Activated T-cell treated with anti-CD3 and anti-CD28 coated beads, Interleukin-2, amount 50 U/mL, for 72 hours (primary cell): ENCODE data around the gene TMEM98. TPM values are rescaled to one million over a fixed set of nuclear protein-coding genes. Genes with fewer than 3 reads are reported as not detected.
A peak's percentile ranks its signal among the peaks of the same experiment; 100 is the strongest.
"Not testable (repeated sequence)": the region's sequence is repeated elsewhere in the genome, so short reads cannot be mapped to it uniquely, and the experiment has no call there.

Experiments used
- ATAC-seq, 2 donors: fragments of 150-1000 bp; cut with Tn5 transposase; replicated peaks in 1 of 2; 2 replicates each; pipeline ENCODE4 v1.10.0; 2021; ENCODE audit warnings: moderate library complexity in 2 of 2, mild to moderate bottlenecking in 1 of 2
- DNase-seq, 2 donors: peaks; one replicate each; pipeline ENCODE4 v3.0.0; 2021 to 2022; ENCODE audit warnings: mixed read lengths in 1 of 2
- H3K27ac Mint-ChIP-seq: one replicate; pipeline ENCODE4 v1.8.0; 2022; ENCODE audit warnings: mild to moderate bottlenecking, moderate library complexity, mixed read lengths
- H3K27me3 Mint-ChIP-seq: one replicate; pipeline ENCODE4 v1.8.0; 2022; ENCODE audit warnings: low read depth, mixed read lengths
- H3K36me3 Mint-ChIP-seq, 2 donors: one replicate each; pipeline ENCODE4 v1.8.0; 2022; ENCODE audit warnings: mixed read lengths in 2 of 2, mild to moderate bottlenecking in 1 of 2; ENCODE audit not compliant: insufficient read depth in 2 of 2
- H3K4me1 Mint-ChIP-seq: one replicate; pipeline ENCODE4 v1.8.0; 2022; ENCODE audit warnings: low read depth, mixed read lengths
- H3K4me3 Mint-ChIP-seq, 2 donors: one replicate each; pipeline ENCODE4 v1.8.0; 2022; ENCODE audit warnings: mild to moderate bottlenecking in 2 of 2, mixed read lengths in 2 of 2, moderate library complexity in 2 of 2
- H3K9me3 Mint-ChIP-seq, 2 donors: one replicate each; pipeline ENCODE4 v1.8.0; 2022; ENCODE audit warnings: mixed read lengths in 2 of 2
- total RNA-seq, 2 donors: library from RNA; stranded (reverse); gene quantifications; one replicate each; pipeline ENCODE4 v1.2.3, GENCODE V29; 2022

TMEM98 gene
- total RNA-seq, 2 donors from 2014 or later: 0.86 to 1.3 TPM

DNA sequence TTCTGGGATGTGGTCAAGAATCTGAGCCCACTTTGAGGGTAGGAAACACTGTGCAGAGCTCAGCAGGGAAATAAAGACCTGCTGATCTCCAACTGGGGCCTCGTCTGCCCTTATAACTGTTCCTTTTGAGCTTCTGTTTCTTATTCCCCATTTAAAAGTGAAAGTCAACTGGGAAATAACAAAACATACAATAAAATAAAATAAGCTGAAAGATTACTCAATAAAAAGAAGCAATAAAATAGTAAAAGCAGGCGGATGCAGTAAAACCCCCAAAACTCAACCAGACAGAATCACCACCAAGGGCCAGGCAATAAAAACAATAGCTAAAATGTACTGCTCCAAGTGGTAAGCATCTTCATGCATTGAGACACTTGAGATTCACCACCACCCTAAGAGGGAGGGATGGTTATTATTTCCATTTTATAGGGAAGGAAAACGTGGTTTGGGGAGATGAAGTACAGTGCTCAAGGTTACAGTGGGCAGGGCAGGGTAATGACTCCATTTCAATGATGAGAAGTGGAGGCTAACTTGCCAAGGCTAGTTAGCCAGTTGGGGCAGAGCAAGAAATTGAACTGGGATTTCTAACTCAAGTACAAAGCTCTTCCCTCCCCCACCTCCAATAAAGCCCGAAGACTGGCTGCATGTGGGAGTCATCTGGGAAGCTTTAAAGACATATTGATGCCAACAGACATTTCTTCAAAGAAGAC lies 57.2 kb downstream of the TMEM98 start:
- ATAC-seq (no peak), DNase-seq (no peak)
- no peak overlapping the region for H3K27ac Mint-ChIP-seq
- H3K27me3 Mint-ChIP-seq: peaks cover 15% of the 10 kb centered on the region
- H3K9me3 Mint-ChIP-seq: peaks cover 10 to 11% of the 10 kb centered on the region in 2 donors
- H3K4me1 Mint-ChIP-seq: no peaks in the 10 kb centered on the region
- H3K4me3 Mint-ChIP-seq: no peak overlapping the region
- H3K36me3 Mint-ChIP-seq: peaks cover 7 to 8% of the 10 kb centered on the region in 2 donors

DNA sequence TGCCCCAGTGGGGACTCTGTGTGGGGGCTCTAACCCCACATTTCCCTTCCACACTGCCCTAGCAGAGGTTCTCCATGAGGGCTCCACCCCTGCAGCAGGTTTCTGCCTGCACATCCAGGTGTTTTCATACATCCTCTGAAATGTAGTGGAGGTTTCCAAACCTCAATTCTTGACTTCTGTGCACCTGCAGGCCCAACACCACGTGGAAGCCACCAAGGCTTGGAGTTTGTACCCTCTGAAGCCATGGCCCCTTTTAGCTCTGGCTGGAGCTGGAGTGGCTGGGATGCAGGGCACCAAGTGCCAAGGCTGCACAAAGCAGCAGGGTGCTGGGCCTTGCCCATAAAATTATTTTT lies 59.5 kb downstream of the TMEM98 start:
- not testable (repeated sequence) for H3K9me3 Mint-ChIP-seq, ATAC-seq, H3K27ac Mint-ChIP-seq, DNase-seq, H3K4me3 Mint-ChIP-seq, H3K4me1 Mint-ChIP-seq, H3K36me3 Mint-ChIP-seq
- peaks cover 16% of the 10 kb centered on the region for H3K27me3 Mint-ChIP-seq

DNA sequence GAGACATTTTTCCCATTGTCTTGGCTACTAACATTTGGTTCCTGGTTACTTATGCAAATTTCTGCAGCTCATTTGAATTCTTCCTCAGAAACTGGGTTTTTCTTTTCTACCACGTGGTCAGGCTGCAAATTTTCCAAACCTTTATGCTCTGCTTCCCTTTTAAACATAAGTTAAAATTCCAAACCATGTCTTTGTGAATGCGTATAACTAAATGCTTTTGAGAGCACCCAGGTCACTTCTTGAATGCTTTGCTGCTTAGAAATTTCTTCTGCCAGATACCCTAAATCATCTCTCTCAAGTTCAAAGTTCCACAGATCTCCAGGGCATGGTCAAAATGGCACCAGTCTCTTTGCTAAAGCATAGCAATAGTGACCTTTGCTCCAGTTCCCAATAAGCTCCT lies 59.9 kb downstream of the TMEM98 start:
- not testable (repeated sequence) for H3K4me3 Mint-ChIP-seq, H3K4me1 Mint-ChIP-seq, H3K27ac Mint-ChIP-seq, ATAC-seq, H3K36me3 Mint-ChIP-seq, DNase-seq, H3K9me3 Mint-ChIP-seq
- H3K27me3 Mint-ChIP-seq: peaks cover 16% of the 10 kb centered on the region

GRCh38 chr17:32988481-32989101 lies 60.6 kb downstream of the TMEM98 start:
- Mint-ChIP-seq H3K4me1 (no peaks in the 10 kb centered on the region), H3K27me3 (peaks cover 13% of the 10 kb centered on the region), H3K4me3 (no peak overlapping the region), H3K27ac (no peak overlapping the region), H3K36me3 (peaks cover 5 to 7% of the 10 kb centered on the region in 2 donors), H3K9me3 (peaks cover 6% of the 10 kb centered on the region in 2 donors)
- DNase-seq (no peak), ATAC-seq (no peak)

- Mint-ChIP-seq H3K9me3 (peaks cover 5 to 6% of the 10 kb centered on the region in 2 donors), H3K27me3 (peaks cover 17% of the 10 kb centered on the region), H3K36me3 (peaks cover 4 to 5% of the 10 kb centered on the region in 2 donors), H3K4me1 (no peaks in the 10 kb centered on the region), H3K4me3 (no peak overlapping the region), H3K27ac (no peak overlapping the region)
- ATAC-seq (peak in 1 of 2 donors; percentile 60), DNase-seq (no peak)
These were observed 64.5 kb downstream of the TMEM98 start for GRCh38 chr17:32992321-32993033.

GRCh38 chr17:32993977-32994376 lies 66.0 kb downstream of the TMEM98 start:
- DNase-seq (no peak), ATAC-seq (peak in 1 of 2 donors; percentile 56)
- Mint-ChIP-seq H3K27me3 (peaks cover 20% of the 10 kb centered on the region), H3K9me3 (peaks cover under 1 to 4% of the 10 kb centered on the region in 2 donors), H3K36me3 (no peaks in the 10 kb centered on the region), H3K4me1 (peaks cover 5% of the 10 kb centered on the region), H3K4me3 (no peak overlapping the region), H3K27ac (no peak overlapping the region)

Other genes with a start within 250 kb of the TMEM98 start
- gene MYO1D, start 51.0 kb upstream of the TMEM98 start, total RNA-seq: 10 to 100 TPM; 14.7 to 22.6 TPM
- not detected for gene SPACA3, start 63.7 kb downstream of the TMEM98 start, total RNA-seq